GM19328 (cell line): Measurements from ENCODE around the gene GSTK1.

Experiments used
- ATAC-seq: cut with Tn5 transposase; IDR thresholded peaks from one replicate; pipeline ENCODE4 v1.9.1; 2021; ENCODE audit warnings: mild to moderate bottlenecking, moderate library complexity; ENCODE audit not compliant: unreplicated experiment

The GSTK1 gene

DNA sequence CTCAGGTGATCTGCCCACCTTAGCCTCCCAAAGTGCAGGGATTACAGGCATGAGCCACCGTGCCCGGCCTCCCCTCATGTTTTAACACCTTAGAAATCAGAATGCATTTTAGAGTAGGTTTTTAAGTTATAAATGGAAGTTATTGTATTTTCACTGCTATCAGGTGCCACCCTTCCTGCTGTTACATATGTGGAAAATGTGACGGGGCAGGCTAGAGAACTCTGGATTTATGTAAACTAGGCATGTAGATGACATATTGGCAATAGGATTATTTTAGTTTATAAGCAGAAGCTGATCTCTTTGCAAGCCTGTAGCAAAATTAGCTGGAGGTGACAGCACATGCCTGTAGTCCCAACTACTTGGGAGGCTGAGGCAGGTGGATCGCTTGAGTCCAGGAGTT, 27.1 kb downstream of the GSTK1 start:
- no peak for ATAC-seq

- no peak for ATAC-seq
Observed at GRCh38 chr7:143292876-143293275, 29.6 kb downstream of the GSTK1 start.

GRCh38 chr7:143295870-143296269, 32.6 kb downstream of the GSTK1 start:
- no peak for ATAC-seq

- ATAC-seq, result no peak
Observed at GRCh38 chr7:143296686-143297085, 33.4 kb downstream of the GSTK1 start.

GRCh38 chr7:143299346-143299745, 36.1 kb downstream of the GSTK1 start:
- no peak for ATAC-seq

DNA sequence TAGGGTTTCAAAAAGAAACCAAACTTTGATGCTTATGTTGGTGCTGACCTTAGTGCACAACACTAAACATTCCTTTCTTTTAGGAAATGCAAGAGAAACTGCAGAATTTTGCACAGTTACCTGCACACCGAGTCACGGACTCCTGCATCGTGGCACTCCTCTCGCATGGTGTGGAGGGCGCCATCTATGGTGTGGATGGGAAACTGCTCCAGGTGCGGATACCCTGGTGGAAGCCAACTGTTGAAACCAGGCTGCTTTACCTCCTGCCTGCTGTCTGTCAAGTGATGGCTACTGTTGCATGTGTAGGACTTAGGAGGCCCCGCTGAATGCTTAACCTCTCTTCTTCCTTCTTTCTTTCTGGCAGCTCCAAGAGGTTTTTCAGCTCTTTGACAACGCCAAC, 36.6 kb downstream of the GSTK1 start:
- ATAC-seq, result no peak

GRCh38 chr7:143300959-143301935, 38.0 kb downstream of the GSTK1 start:
- no peak for ATAC-seq

DNA sequence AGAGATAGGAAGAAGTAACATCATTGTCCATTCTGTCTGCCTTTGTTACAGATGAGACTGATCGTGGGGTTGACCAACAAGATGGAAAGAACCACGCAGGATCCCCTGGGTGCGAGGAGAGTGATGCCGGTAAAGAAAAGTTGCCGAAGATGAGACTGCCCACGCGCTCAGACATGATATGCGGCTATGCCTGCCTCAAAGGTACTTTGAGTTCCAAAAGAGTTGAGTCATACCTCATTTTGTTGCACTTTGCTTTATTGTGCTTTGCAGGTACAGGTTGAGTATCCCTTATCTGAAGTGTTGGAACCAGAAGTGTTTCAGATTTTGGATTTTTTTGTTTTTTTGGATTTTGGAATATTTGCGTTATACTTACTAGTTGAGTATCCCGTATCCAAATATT, 40.5 kb downstream of the GSTK1 start:
- ATAC-seq, result no peak

GRCh38 chr7:143304938-143305337, 41.7 kb downstream of the GSTK1 start:
- no peak for ATAC-seq

GRCh38 chr7:143305423-143306070, 42.3 kb downstream of the GSTK1 start:
- no peak for ATAC-seq

DNA sequence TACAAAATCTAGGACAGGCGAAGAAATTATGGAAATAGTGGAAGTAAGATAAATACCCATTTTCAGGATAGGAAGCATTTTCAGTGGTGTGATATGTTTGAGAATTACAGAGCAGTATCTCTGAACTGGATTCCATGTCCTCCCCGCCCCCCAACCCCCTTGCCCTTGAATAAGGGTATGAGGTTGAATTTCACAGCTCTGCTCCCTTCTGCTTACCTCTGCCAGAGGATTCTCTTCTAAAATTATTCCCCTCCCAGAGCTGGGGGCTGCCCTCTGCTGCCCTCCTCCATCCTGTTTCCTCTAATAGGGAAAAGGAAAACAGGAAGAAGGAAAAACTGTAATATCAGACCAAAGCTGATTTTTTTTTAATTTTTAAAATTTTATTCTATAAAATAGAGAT, 45.4 kb downstream of the GSTK1 start:
- no peak for ATAC-seq

- ATAC-seq, result no peak
Observed at GRCh38 chr7:143314127-143314526, 50.9 kb downstream of the GSTK1 start.

GRCh38 chr7:143315776-143316175, 52.5 kb downstream of the GSTK1 start, which contains the start of gene CLCN1:
Gene CLCN1, plus strand, starts transcription at chr7:143316111. Its CDS starts 102 bp downstream, at chr7:143316213.
- ATAC-seq, result no peak

GRCh38 chr7:143316492-143316891, 53.3 kb downstream of the GSTK1 start:
- no peak for ATAC-seq

DNA sequence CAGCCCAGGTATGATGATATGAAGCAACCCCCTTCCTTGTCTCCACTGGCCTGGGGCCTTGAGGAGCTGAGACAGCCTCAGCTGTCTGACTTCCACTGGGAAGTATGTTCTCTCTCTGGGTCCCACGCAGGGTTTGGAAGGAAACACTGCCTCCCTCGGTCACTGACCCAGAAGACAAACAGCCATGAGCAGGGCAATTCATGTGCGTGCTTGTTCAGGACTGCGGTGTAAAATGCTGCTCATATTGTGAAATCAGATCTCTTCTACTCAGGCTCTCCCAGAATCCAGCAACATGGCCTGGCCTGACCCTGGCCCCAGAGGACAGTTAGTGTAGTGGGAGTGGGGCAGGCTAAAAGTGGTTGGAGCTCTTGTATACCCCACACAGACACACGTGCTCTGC, 55.4 kb downstream of the GSTK1 start:
- ATAC-seq, result no peak
